HepG2 (cell line): ENCODE measurements around the gene R3HDM1. TPM values are rescaled to one million over a fixed set of nuclear protein-coding genes. Genes with fewer than 3 reads are reported as not detected.
A peak's percentile ranks its signal among the peaks of the same experiment; 100 is the strongest.

Experiments
- FOXA3 ChIP-seq: IDR thresholded peaks from 2 replicates; pipeline ENCODE4 v1.6.1; 2016; ENCODE audit warnings: missing genetic modification reagents, missing compliant biosample characterization
- HMG20A ChIP-seq: IDR thresholded peaks from 2 replicates; pipeline ENCODE4 v1.6.1; 2016; ENCODE audit warnings: borderline replicate concordance
- MTF2 ChIP-seq: sonication (generic); formaldehyde crosslinking; IDR thresholded peaks from 2 replicates; pipeline ENCODE4 v1.5.0; 2020; ENCODE audit warnings: missing genetic modification reagents, borderline replicate concordance
- NR2F2 ChIP-seq: IDR thresholded peaks from 2 replicates; pipeline ENCODE4 v1.6.1; 2012; ENCODE audit warnings: low read depth, inconsistent platforms, borderline replicate concordance
- PCBP1 ChIP-seq: fragments of 200-400 bp; formaldehyde crosslinking; IDR thresholded peaks from 2 replicates; pipeline ENCODE4 v1.6.1; 2017; ENCODE audit warnings: mild to moderate bottlenecking, low read depth, low read length, borderline replicate concordance
- SMAD1 ChIP-seq: sonication (generic); formaldehyde crosslinking; IDR thresholded peaks from 2 replicates; pipeline ENCODE4 v1.4.0; 2020; ENCODE audit warnings: missing genetic modification reagents, low read depth, mild to moderate bottlenecking, borderline replicate concordance
- ZBTB7A ChIP-seq: sonication (generic); formaldehyde crosslinking; IDR thresholded peaks from 2 replicates; pipeline ENCODE4 v1.8.0; 2022; ENCODE audit warnings: mild to moderate bottlenecking, missing genetic modification reagents
- ZNF326 ChIP-seq: sonication (generic); formaldehyde crosslinking; IDR thresholded peaks from 2 replicates; pipeline ENCODE4 v1.4.0; 2020; ENCODE audit warnings: missing genetic modification reagents, borderline replicate concordance
- polyA plus RNA-seq, 8 experiments: library from polyadenylated mRNA; depleted of rRNA in 3 of 8; stranded (reverse) in 7 of 8; unstranded in 1 of 8; fragments of >200 nt; fragmentation: Illumina TruSeq in 4 of 8; extraction: Trizol in 4 of 8; gene quantifications; 2 replicates each; pipeline versions ENCODE4 v1.2.1 to v1.2.3, GENCODE V29; 2011 to 2016; ENCODE audit warnings: low read depth in 4 of 8, missing spikeins in 1 of 8, mixed read lengths in 1 of 8; ENCODE audit not compliant: insufficient read depth in 1 of 8
- total RNA-seq, 5 experiments: library from RNA; depleted of rRNA; stranded (reverse); fragments of >200 nt; fragmentation: Illumina TruSeq; extraction: Trizol; gene quantifications; 2 replicates each; pipeline ENCODE4 v1.2.3, GENCODE V29; 2016; ENCODE audit warnings: low read depth in 1 of 5
- TF ChIP-seq, protein P1 (sequence below): sonication (generic); formaldehyde crosslinking; IDR thresholded peaks from 2 replicates; pipeline ENCODE4 v1.5.1; 2020; ENCODE audit warnings: mild to moderate bottlenecking, missing genetic modification reagents, borderline replicate concordance
- TF ChIP-seq, protein P2 (sequence below): sonication (generic); formaldehyde crosslinking; conservative IDR thresholded peaks from 2 replicates; pipeline ENCODE4 v1.4.0; 2020; ENCODE audit warnings: missing genetic modification reagents
- TF ChIP-seq, protein P3 (sequence below): sonication (generic); formaldehyde crosslinking; IDR thresholded peaks from 2 replicates; pipeline ENCODE4 v1.8.1; 2023; ENCODE audit warnings: mild to moderate bottlenecking, missing genetic modification reagents

R3HDM1 gene
- total and polyA plus RNA-seq, 2 of the 13 experiments (the other 11 are each of a cell fraction or from before 2014, with no cell fraction given) = 15.7 to 54.3 TPM

DNA sequence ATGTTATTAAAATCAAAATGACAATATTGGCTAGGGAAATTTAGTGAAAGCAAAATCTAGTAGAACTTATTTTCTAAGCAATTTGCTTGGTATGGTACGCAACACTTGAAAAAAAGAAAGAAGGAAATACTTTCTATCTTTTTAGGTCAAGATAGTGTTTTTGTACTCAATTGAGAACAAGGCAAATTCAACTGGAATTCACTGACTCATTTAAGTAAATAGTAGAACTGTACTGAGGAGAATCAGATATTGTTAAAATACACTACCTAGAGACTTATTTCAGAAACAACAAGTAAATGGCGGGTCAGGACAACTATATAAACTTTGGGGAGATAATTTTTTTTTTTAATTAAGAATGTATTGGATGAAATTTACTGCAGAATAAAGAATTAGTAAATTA lies 19.2 kb upstream of the R3HDM1 start (continued):
- TF ChIP-seq, protein P1, sequence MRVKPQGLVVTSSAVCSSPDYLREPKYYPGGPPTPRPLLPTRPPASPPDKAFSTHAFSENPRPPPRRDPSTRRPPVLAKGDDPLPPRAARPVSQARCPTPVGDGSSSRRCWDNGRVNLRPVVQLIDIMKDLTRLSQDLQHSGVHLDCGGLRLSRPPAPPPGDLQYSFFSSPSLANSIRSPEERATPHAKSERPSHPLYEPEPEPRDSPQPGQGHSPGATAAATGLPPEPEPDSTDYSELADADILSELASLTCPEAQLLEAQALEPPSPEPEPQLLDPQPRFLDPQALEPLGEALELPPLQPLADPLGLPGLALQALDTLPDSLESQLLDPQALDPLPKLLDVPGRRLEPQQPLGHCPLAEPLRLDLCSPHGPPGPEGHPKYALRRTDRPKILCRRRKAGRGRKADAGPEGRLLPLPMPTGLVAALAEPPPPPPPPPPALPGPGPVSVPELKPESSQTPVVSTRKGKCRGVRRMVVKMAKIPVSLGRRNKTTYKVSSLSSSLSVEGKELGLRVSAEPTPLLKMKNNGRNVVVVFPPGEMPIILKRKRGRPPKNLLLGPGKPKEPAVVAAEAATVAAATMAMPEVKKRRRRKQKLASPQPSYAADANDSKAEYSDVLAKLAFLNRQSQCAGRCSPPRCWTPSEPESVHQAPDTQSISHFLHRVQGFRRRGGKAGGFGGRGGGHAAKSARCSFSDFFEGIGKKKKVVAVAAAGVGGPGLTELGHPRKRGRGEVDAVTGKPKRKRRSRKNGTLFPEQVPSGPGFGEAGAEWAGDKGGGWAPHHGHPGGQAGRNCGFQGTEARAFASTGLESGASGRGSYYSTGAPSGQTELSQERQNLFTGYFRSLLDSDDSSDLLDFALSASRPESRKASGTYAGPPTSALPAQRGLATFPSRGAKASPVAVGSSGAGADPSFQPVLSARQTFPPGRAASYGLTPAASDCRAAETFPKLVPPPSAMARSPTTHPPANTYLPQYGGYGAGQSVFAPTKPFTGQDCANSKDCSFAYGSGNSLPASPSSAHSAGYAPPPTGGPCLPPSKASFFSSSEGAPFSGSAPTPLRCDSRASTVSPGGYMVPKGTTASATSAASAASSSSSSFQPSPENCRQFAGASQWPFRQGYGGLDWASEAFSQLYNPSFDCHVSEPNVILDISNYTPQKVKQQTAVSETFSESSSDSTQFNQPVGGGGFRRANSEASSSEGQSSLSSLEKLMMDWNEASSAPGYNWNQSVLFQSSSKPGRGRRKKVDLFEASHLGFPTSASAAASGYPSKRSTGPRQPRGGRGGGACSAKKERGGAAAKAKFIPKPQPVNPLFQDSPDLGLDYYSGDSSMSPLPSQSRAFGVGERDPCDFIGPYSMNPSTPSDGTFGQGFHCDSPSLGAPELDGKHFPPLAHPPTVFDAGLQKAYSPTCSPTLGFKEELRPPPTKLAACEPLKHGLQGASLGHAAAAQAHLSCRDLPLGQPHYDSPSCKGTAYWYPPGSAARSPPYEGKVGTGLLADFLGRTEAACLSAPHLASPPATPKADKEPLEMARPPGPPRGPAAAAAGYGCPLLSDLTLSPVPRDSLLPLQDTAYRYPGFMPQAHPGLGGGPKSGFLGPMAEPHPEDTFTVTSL (CRISPR knock-in tag) = peak; percentile 72; the same call in 1 of the 2 replicates
- TF ChIP-seq, protein P2, sequence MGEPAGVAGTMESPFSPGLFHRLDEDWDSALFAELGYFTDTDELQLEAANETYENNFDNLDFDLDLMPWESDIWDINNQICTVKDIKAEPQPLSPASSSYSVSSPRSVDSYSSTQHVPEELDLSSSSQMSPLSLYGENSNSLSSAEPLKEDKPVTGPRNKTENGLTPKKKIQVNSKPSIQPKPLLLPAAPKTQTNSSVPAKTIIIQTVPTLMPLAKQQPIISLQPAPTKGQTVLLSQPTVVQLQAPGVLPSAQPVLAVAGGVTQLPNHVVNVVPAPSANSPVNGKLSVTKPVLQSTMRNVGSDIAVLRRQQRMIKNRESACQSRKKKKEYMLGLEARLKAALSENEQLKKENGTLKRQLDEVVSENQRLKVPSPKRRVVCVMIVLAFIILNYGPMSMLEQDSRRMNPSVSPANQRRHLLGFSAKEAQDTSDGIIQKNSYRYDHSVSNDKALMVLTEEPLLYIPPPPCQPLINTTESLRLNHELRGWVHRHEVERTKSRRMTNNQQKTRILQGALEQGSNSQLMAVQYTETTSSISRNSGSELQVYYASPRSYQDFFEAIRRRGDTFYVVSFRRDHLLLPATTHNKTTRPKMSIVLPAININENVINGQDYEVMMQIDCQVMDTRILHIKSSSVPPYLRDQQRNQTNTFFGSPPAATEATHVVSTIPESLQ = no peak
- TF ChIP-seq, protein P3, sequence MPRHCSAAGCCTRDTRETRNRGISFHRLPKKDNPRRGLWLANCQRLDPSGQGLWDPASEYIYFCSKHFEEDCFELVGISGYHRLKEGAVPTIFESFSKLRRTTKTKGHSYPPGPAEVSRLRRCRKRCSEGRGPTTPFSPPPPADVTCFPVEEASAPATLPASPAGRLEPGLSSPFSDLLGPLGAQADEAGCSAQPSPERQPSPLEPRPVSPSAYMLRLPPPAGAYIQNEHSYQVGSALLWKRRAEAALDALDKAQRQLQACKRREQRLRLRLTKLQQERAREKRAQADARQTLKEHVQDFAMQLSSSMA = no peak
- TF ChIP-seq SMAD1 (CRISPR knock-in tag) = no peak
- TF ChIP-seq FOXA3 = peak; percentile 89
- no peak for TF ChIP-seq PCBP1
- TF ChIP-seq NR2F2 = no peak
- peak; percentile 36; the same call in 1 of the 2 replicates for TF ChIP-seq HMG20A (CRISPR knock-in tag)
- no peak for TF ChIP-seq ZNF326 (CRISPR knock-in tag)
- TF ChIP-seq MTF2 (CRISPR knock-in tag) = no peak
- TF ChIP-seq ZBTB7A (CRISPR knock-in tag) = no peak
- TF ChIP-seq, all 625 proteins: peak for 21
